Right lobe of liver (tissue), 4 donors: ENCODE data around the gene ITPKB.

Experiments
- POLR2A ChIP-seq: fragments of 450-650 bp; IDR thresholded peaks from one replicate; pipeline ENCODE4 v1.6.1; 2017; ENCODE audit warnings: antibody characterized with exemption, mild to moderate bottlenecking
- TF ChIP-seq, protein P1 (sequence below), 4 donors: fragments of 200-600 bp in 3 of 4; fragments of 450-650 bp in 1 of 4; IDR thresholded peaks; one replicate each; pipeline versions ENCODE4 v1.5.1 to v1.8.0; 2016 to 2022; ENCODE audit warnings: antibody characterized with exemption in 4 of 4, mild to moderate bottlenecking in 2 of 4
- donor health status: DM: no; HTN: no; CAD: no.
- donor health status: DM: no; HTN: no; CAD: no.
- donor health status: DM: no; HTN: yes; CAD: no.

- TF ChIP-seq, protein P1, sequence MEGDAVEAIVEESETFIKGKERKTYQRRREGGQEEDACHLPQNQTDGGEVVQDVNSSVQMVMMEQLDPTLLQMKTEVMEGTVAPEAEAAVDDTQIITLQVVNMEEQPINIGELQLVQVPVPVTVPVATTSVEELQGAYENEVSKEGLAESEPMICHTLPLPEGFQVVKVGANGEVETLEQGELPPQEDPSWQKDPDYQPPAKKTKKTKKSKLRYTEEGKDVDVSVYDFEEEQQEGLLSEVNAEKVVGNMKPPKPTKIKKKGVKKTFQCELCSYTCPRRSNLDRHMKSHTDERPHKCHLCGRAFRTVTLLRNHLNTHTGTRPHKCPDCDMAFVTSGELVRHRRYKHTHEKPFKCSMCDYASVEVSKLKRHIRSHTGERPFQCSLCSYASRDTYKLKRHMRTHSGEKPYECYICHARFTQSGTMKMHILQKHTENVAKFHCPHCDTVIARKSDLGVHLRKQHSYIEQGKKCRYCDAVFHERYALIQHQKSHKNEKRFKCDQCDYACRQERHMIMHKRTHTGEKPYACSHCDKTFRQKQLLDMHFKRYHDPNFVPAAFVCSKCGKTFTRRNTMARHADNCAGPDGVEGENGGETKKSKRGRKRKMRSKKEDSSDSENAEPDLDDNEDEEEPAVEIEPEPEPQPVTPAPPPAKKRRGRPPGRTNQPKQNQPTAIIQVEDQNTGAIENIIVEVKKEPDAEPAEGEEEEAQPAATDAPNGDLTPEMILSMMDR (IDR thresholded peaks at IDR 0.05) = no peak
- TF ChIP-seq POLR2A = no peak
Measured at GRCh38 chr1:226709953-226710352, 29.1 kb downstream of the ITPKB start.
